HepG2 (cell line): ENCODE measurements around the gene IFNK. TPM values are rescaled to one million over a fixed set of nuclear protein-coding genes. Genes with fewer than 3 reads are reported as not detected.

Experiments
- ATF6 ChIP-seq: sonication (generic); formaldehyde crosslinking; conservative IDR thresholded peaks from 2 replicates; pipeline ENCODE4 v1.4.0; 2020; ENCODE audit warnings: missing genetic modification reagents
- CSRNP2 ChIP-seq: sonication (generic); formaldehyde crosslinking; conservative IDR thresholded peaks from 2 replicates; pipeline ENCODE4 v1.8.0; 2022; ENCODE audit warnings: low read depth, missing genetic modification reagents
- FOSL2 ChIP-seq: sonication (generic); formaldehyde crosslinking; IDR thresholded peaks from 2 replicates; pipeline ENCODE4 v1.4.0; 2020; ENCODE audit warnings: missing genetic modification reagents
- HOMEZ ChIP-seq: IDR thresholded peaks from 2 replicates; pipeline ENCODE4 v1.6.1; 2016; ENCODE audit warnings: low read depth
- HOXA3 ChIP-seq: sonication (generic); formaldehyde crosslinking; IDR thresholded peaks from 2 replicates; pipeline ENCODE4 v1.5.0; 2020; ENCODE audit warnings: missing genetic modification reagents
- MED1 ChIP-seq: sonication (generic); formaldehyde crosslinking; IDR thresholded peaks from 2 replicates; pipeline ENCODE4 v1.4.0; 2020; ENCODE audit warnings: missing genetic modification reagents
- MTA3 ChIP-seq: sonication (generic); formaldehyde crosslinking; IDR thresholded peaks from 2 replicates; pipeline ENCODE4 v1.4.0; 2020; ENCODE audit warnings: missing genetic modification reagents
- MTERF4 ChIP-seq: sonication (generic); formaldehyde crosslinking; IDR thresholded peaks from 2 replicates; pipeline ENCODE4 v1.8.0; 2023; ENCODE audit warnings: mild to moderate bottlenecking, missing genetic modification reagents
- NR2F2 ChIP-seq: IDR thresholded peaks from 2 replicates; pipeline ENCODE4 v1.6.1; 2012; ENCODE audit warnings: low read depth, inconsistent platforms, borderline replicate concordance
- PHB2 ChIP-seq: fragments of 450-650 bp; IDR thresholded peaks from 2 replicates; pipeline ENCODE4 v1.6.1; 2018; ENCODE audit not compliant: partially characterized antibody
- PRDM10 ChIP-seq: sonication (generic); formaldehyde crosslinking; IDR thresholded peaks from 2 replicates; pipeline ENCODE4 v1.4.0; 2020; ENCODE audit warnings: low read depth, missing genetic modification reagents
- RARA ChIP-seq: IDR thresholded peaks from 2 replicates; pipeline ENCODE4 v1.6.1; 2016; ENCODE audit warnings: missing genetic modification reagents, missing compliant biosample characterization
- STAT5B ChIP-seq: sonication (generic); formaldehyde crosslinking; IDR thresholded peaks from 2 replicates; pipeline ENCODE4 v1.4.0; 2020; ENCODE audit warnings: missing genetic modification reagents
- TARDBP ChIP-seq: sonication (generic); formaldehyde crosslinking; IDR thresholded peaks from 2 replicates; pipeline ENCODE4 v1.8.0; 2022; ENCODE audit warnings: mild to moderate bottlenecking, missing genetic modification reagents
- THAP11 ChIP-seq: IDR thresholded peaks from 2 replicates; pipeline ENCODE4 v1.6.1; 2016; ENCODE audit warnings: missing biosample characterization, missing genetic modification reagents
- ZFP91 ChIP-seq: sonication (generic); formaldehyde crosslinking; IDR thresholded peaks from 2 replicates; pipeline ENCODE4 v1.9.0; 2022; ENCODE audit warnings: missing genetic modification reagents, mild to moderate bottlenecking, borderline replicate concordance
- ZNF205 ChIP-seq: IDR thresholded peaks from 2 replicates; pipeline ENCODE4 v1.6.1; 2018; ENCODE audit warnings: missing biosample characterization, missing genetic modification reagents
- ZNF224 ChIP-seq: sonication (generic); formaldehyde crosslinking; IDR thresholded peaks from 2 replicates; pipeline ENCODE4 v1.5.0; 2020; ENCODE audit warnings: mild to moderate bottlenecking, missing genetic modification reagents
- ZNF337 ChIP-seq: sonication (generic); formaldehyde crosslinking; IDR thresholded peaks from 2 replicates; pipeline ENCODE4 v1.5.1; 2020; ENCODE audit warnings: missing genetic modification reagents, low read depth, mild to moderate bottlenecking, borderline replicate concordance
- ZNF552 ChIP-seq: sonication (generic); formaldehyde crosslinking; IDR thresholded peaks from 2 replicates; pipeline ENCODE4 v1.9.0; 2022; ENCODE audit warnings: missing genetic modification reagents, mild to moderate bottlenecking, borderline replicate concordance
- polyA plus RNA-seq, 8 experiments: library from polyadenylated mRNA; depleted of rRNA in 3 of 8; stranded (reverse) in 7 of 8; unstranded in 1 of 8; fragments of >200 nt; fragmentation: Illumina TruSeq in 4 of 8; extraction: Trizol in 4 of 8; gene quantifications; 2 replicates each; pipeline versions ENCODE4 v1.2.1 to v1.2.3, GENCODE V29; 2011 to 2016; ENCODE audit warnings: low read depth in 4 of 8, missing spikeins in 1 of 8, mixed read lengths in 1 of 8; ENCODE audit not compliant: insufficient read depth in 1 of 8
- total RNA-seq, 5 experiments: library from RNA; depleted of rRNA; stranded (reverse); fragments of >200 nt; fragmentation: Illumina TruSeq; extraction: Trizol; gene quantifications; 2 replicates each; pipeline ENCODE4 v1.2.3, GENCODE V29; 2016; ENCODE audit warnings: low read depth in 1 of 5

The IFNK gene
- total and polyA plus RNA-seq, 2 of the 13 experiments (the other 11 are each of a cell fraction or from before 2014, with no cell fraction given) = not detected

- no peak for TF ChIP-seq PRDM10 (CRISPR knock-in tag)
- TF ChIP-seq THAP11 (CRISPR knock-in tag) = peak; percentile 35; the same call in 1 of the 2 replicates
- no peak for TF ChIP-seq ZNF337 (CRISPR knock-in tag)
- no peak for TF ChIP-seq ZNF552 (CRISPR knock-in tag)
- TF ChIP-seq MED1 (CRISPR knock-in tag) = no peak
- no peak for TF ChIP-seq HOXA3
- no peak for TF ChIP-seq MTA3 (CRISPR knock-in tag)
- no peak for TF ChIP-seq ZNF224
- peak; percentile 78 for TF ChIP-seq RARA (CRISPR knock-in tag)
- no peak for TF ChIP-seq TARDBP (CRISPR knock-in tag)
- no peak for TF ChIP-seq ZNF205
- TF ChIP-seq PHB2 = no peak
- no peak for TF ChIP-seq ZFP91 (CRISPR knock-in tag)
- TF ChIP-seq ATF6 (CRISPR knock-in tag) = no peak
- TF ChIP-seq STAT5B (CRISPR knock-in tag) = no peak
- no peak for TF ChIP-seq CSRNP2 (CRISPR knock-in tag)
- TF ChIP-seq FOSL2 = no peak
- TF ChIP-seq MTERF4 = no peak
- no peak for TF ChIP-seq NR2F2
- no peak for TF ChIP-seq HOMEZ
Observed at GRCh38 chr9:27566118-27566517, 42.0 kb downstream of the IFNK start (continued).
